ENCODE measurements around the gene P2RY2. TPM values are rescaled to one million over a fixed set of nuclear protein-coding genes. Genes with fewer than 3 reads are reported as not detected.
A peak's percentile ranks its signal among the peaks of the same experiment; 100 is the strongest.

Gene P2RY2
- total and polyA plus RNA-seq, 2 of the 8 experiments (the other 6 are each of a cell fraction or from before 2014, with no cell fraction given) = 1.0 to 1.5 TPM

DNA sequence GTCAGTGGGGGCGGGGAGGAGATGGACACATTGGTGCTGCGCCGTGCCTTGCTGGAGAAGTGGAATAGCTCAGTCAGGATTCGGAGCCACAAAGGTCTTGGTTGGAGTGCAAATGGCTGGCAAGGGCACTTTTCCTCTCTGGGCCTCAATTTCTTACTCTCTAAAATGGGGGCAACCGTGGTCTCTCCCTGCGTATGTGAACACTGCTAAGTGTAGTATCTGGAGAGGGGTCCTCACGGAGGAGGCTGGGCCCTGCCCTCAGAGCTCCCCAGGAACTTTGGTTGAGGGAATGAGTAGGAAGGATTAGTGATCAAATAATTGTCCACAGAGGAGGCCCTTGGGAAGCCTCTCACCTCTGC is 54.6 kb downstream of the P2RY2 start:
- DNase-seq (ENCODE audit: low read depth in 1 of 2, low spot score in 2 of 2) (no peak), FAIRE-seq (no peak)
- H3K23me2 ChIP-seq (ENCODE audit: low read depth, low read length) = no peaks in the 10 kb centered on the region
- no peaks in the 10 kb centered on the region for H3K79me2 ChIP-seq (ENCODE audit: control insufficient read depth in 1 of 2, insufficient read depth in 2 of 2, low read length in 2 of 2)
- 0 out of 2 replicates have a peak, but pooled peaks cover 3% of the 10 kb centered on the region for H3K79me1 ChIP-seq (ENCODE audit: low read depth, low read length)
- H4K5ac ChIP-seq (ENCODE audit: insufficient read length, low read depth, low read length) = no peak overlapping the region
- H2AK5ac ChIP-seq (ENCODE audit: low read depth, low read length) = no peak overlapping the region
- H3K36me3 ChIP-seq (ENCODE audit: control insufficient read depth in 2 of 4, insufficient read depth in 4 of 4, low read length in 3 of 4) = no peaks in the 10 kb centered on the region
- no peak overlapping the region for H4K8ac ChIP-seq (ENCODE audit: extremely low read depth, insufficient read depth, low read length)
- H2BK5ac ChIP-seq (ENCODE audit: low read depth, low read length) = no peak overlapping the region
- H3K9me3 ChIP-seq (ENCODE audit: insufficient read depth in 2 of 2, low read depth in 1 of 2, low read length in 1 of 2) = no peaks in the 10 kb centered on the region
- POLR2A ChIA-PET (ENCODE audit: partially characterized antibody) = interaction anchor here (1.0 kb wide), 1 partner anchor 19 kb away, joined by 5 read pairs; no protein-coding TSS in a partner anchor
- H3K4me3 ChIP-seq (ENCODE audit: extremely low read depth in 1 of 4, insufficient read depth in 2 of 4, low read depth in 3 of 4, low read length in 4 of 4) = no peak overlapping the region
- H3K4me2 ChIP-seq (ENCODE audit: insufficient read depth in 1 of 2, low read depth in 2 of 2, low read length in 2 of 2) = no peak overlapping the region
- no peak overlapping the region for H2BK120ac ChIP-seq (replicated peaks; ENCODE audit: low read depth, low read length)
- H2BK12ac ChIP-seq (ENCODE audit: low read depth, low read length) = 0 out of 2 replicates have a peak overlapping the region, but pooled peaks have one; percentile 30
- no peak overlapping the region for H2BK15ac ChIP-seq (ENCODE audit: low read length)
- H3K4ac ChIP-seq (replicated peaks; ENCODE audit: insufficient read length, low read depth, low read length) = no peak overlapping the region
- H3K9ac ChIP-seq (replicated peaks in 1 of 4; ENCODE audit: extremely low read depth in 1 of 4, low read depth in 3 of 4, low read length in 3 of 4) = no peak overlapping the region
- H4K20me1 ChIP-seq (replicated peaks in 1 of 2; ENCODE audit: control insufficient read depth in 1 of 2, insufficient read depth in 2 of 2, low read length in 2 of 2) = peaks cover 0 to 1% of the 10 kb centered on the region in 2 experiments
- CTCF ChIA-PET (ENCODE audit: partially characterized antibody) = interaction anchor here (0.6 to 16.5 kb wide), 15 partner anchors 9 to 103 kb away, joined by 3 to 173 read pairs (median 3); no protein-coding TSS in a partner anchor
- TF ChIP-seq BRCA1 (IDR thresholded peaks at IDR 0.05; ENCODE audit: low read depth, low read length) = no peak
- peak; percentile 71; the same call in 1 of the 2 replicates for TF ChIP-seq KDM1A (IDR thresholded peaks at IDR 0.05; ENCODE audit: borderline replicate concordance, low read length)
- no peak for TF ChIP-seq TAF1 (IDR thresholded peaks at IDR 0.05; ENCODE audit: low read depth, low read length)
- no peak for TF ChIP-seq RXRA (IDR thresholded peaks at IDR 0.05; ENCODE audit: insufficient read depth, low read depth, low read length)
- no peak for TF ChIP-seq SIN3A (conservative IDR thresholded peaks at IDR 0.05 in 1 of 2, IDR thresholded peaks at IDR 0.05 in 1 of 2; ENCODE audit: low read depth in 1 of 2, low read length in 2 of 2)
- peaks cover 0 to 15% (median 9%) of the 10 kb centered on the region in 4 experiments; a peak in 5 of 7 replicates for H3K4me1 ChIP-seq (replicated peaks in 1 of 4; ENCODE audit: control insufficient read depth in 3 of 4, insufficient read depth in 4 of 4, low read length in 3 of 4)
- H3K23ac ChIP-seq (ENCODE audit: insufficient read length) = no peak overlapping the region
- H3K27ac ChIP-seq (ENCODE audit: low read depth, low read length) = no peak overlapping the region
- H2AFZ ChIP-seq (ENCODE audit: low read length) = no peak overlapping the region
- H3K27me3 ChIP-seq (replicated peaks in 1 of 4; ENCODE audit: control insufficient read depth in 3 of 4, extremely low read depth in 1 of 4, insufficient read depth in 3 of 4, low read length in 3 of 4) = no peaks in the 10 kb centered on the region; a peak in 2 of 7 replicates
- 91% methylated on average over 7 of the region's 7 CpGs; no CpG with 5 or more reads in 1 of the 2 experiments for WGBS, 2 experiments (ENCODE audit: extremely low coverage in 1 of 2, insufficient coverage in 1 of 2, insufficient read length in 1 of 2, insufficient replicate concordance in 2 of 2, low coverage in 1 of 2, low lambda C conversion rate in 2 of 2, missing lambda C conversion rate in 1 of 2)
- no peak overlapping the region for H4K91ac ChIP-seq (replicated peaks; ENCODE audit: insufficient read length, low read length)
- no peak overlapping the region for H3K14ac ChIP-seq (ENCODE audit: insufficient read length)
- H2BK20ac ChIP-seq (ENCODE audit: low read length) = 0 out of 2 replicates have a peak overlapping the region, but pooled peaks have one; percentile 3
- H3K18ac ChIP-seq (ENCODE audit: extremely low read depth, low read length) = no peak overlapping the region
- H3K56ac ChIP-seq (replicated peaks; ENCODE audit: insufficient read length, low read depth, low read length) = no peak overlapping the region
